Erythroblast (primary cell): ENCODE results near the gene MAP2K7.
"Not testable (repeated sequence)": the region's sequence is repeated elsewhere in the genome, so short reads cannot be mapped to it uniquely, and the experiment has no call there.

ENCODE experiments used
- DNase-seq, 2 experiments: peaks; one replicate each; lab custom pipeline; 2025; lab: John Stamatoyannopoulos, UW
- GATA1 ChIP-seq: IDR thresholded peaks from 2 replicates; pipeline ENCODE4 v1.6.1; 2011; ENCODE audit warnings: low read depth, mild to moderate bottlenecking, control low read depth, low read length, moderate library complexity
- POLR2A ChIP-seq: IDR thresholded peaks from 2 replicates; pipeline ENCODE4 v1.6.1; 2011; ENCODE audit warnings: mild to moderate bottlenecking, low read length

MAP2K7 gene

GRCh38 chr19:7903244-7904073 lies at the start of gene MAP2K7:
TSS of gene MAP2K7 (plus strand) at chr19:7903877. CDS start at chr19:7903945, 68 bp downstream.
- TF ChIP-seq GATA1 (no peak), POLR2A (peak; percentile 89)
- peak; percentile 100 for DNase-seq

- no peak for DNase-seq
- TF ChIP-seq POLR2A (no peak), GATA1 (no peak)
Observed at GRCh38 chr19:7855426-7856108, 48.1 kb upstream of the MAP2K7 start.

- no peak for DNase-seq
- no peak for TF ChIP-seq POLR2A
- TF ChIP-seq GATA1: no peak
Observed at GRCh38 chr19:7856109-7856591, 47.5 kb upstream of the MAP2K7 start.

GRCh38 chr19:7856679-7857663 lies 46.7 kb upstream of the MAP2K7 start:
- DNase-seq: no peak
- TF ChIP-seq POLR2A (no peak), GATA1 (no peak)

GRCh38 chr19:7857727-7858108 lies 46.0 kb upstream of the MAP2K7 start:
- DNase-seq: no peak
- TF ChIP-seq GATA1: no peak
- no peak for TF ChIP-seq POLR2A

- no peak for TF ChIP-seq GATA1
- TF ChIP-seq POLR2A: no peak
- DNase-seq: peak; percentile 49 to 60
Observed at GRCh38 chr19:7858109-7858770, 45.4 kb upstream of the MAP2K7 start.

- DNase-seq: not testable (repeated sequence)
Observed at GRCh38 chr19:7859087-7859486, 44.6 kb upstream of the MAP2K7 start.

- DNase-seq: no peak
- TF ChIP-seq POLR2A (no peak), GATA1 (no peak)
Observed at GRCh38 chr19:7859831-7860713, 43.6 kb upstream of the MAP2K7 start.

GRCh38 chr19:7860714-7861618 lies 42.7 kb upstream of the MAP2K7 start:
- DNase-seq: no peak
- no peak for TF ChIP-seq POLR2A
- TF ChIP-seq GATA1: no peak

- DNase-seq: no peak
- no peak for TF ChIP-seq GATA1
- TF ChIP-seq POLR2A: no peak
Observed at GRCh38 chr19:7861619-7862412, 41.9 kb upstream of the MAP2K7 start.

GRCh38 chr19:7862413-7862951 lies 41.2 kb upstream of the MAP2K7 start:
- TF ChIP-seq POLR2A (no peak), GATA1 (no peak)
- peak; percentile 84 to 88 for DNase-seq
